Esophagus muscularis mucosa (tissue), 4 donors: ENCODE results near the gene CHAF1A. TPM values are rescaled to one million over a fixed set of nuclear protein-coding genes. Genes with fewer than 3 reads are reported as not detected.

ENCODE experiments used
- DNase-seq: peaks from one replicate; pipeline ENCODE4 v3.0.0-alpha.2; 2017; ENCODE audit errors: extremely low spot score
- H3K27ac ChIP-seq, 4 donors: fragments of 200-600 bp; sonication (generic); replicated peaks in 1 of 4; 1 replicate in 3 of 4; 2 replicates in 1 of 4; pipeline ENCODE4 v1.5.1; 2016 to 2019; ENCODE audit warnings: mild to moderate bottlenecking in 1 of 4
- H3K27me3 ChIP-seq, 4 donors: fragments of 200-600 bp; sonication (generic); one replicate each; pipeline versions ENCODE4 v1.5.1 to v1.6.0; 2016 to 2019
- H3K36me3 ChIP-seq, 4 donors: fragments of 200-600 bp; sonication (generic); one replicate each; pipeline ENCODE4 v1.5.1; 2016 to 2019
- H3K4me1 ChIP-seq, 4 donors: fragments of 200-600 bp; sonication (generic); one replicate each; pipeline ENCODE4 v1.5.1; 2016 to 2019
- H3K4me3 ChIP-seq, 4 donors: fragments of 200-600 bp; sonication (generic); 1 replicate in 2 of 4; 2 replicates in 2 of 4; pipeline ENCODE4 v1.5.1; 2016 to 2019; ENCODE audit warnings: mild to moderate bottlenecking in 4 of 4, moderate library complexity in 1 of 4
- H3K9me3 ChIP-seq, 4 donors: fragments of 200-600 bp; sonication (generic); 1 replicate in 3 of 4; 2 replicates in 1 of 4; pipeline ENCODE4 v1.5.1; 2016 to 2019
- EP300 ChIP-seq: sonication (generic); formaldehyde crosslinking; IDR thresholded peaks from one replicate; pipeline ENCODE4 v1.6.1; 2017; ENCODE audit warnings: antibody characterized with exemption
- POLR2A ChIP-seq: fragments of 450-650 bp; IDR thresholded peaks from one replicate; pipeline ENCODE4 v1.6.1; 2017; ENCODE audit warnings: antibody characterized with exemption, moderate library complexity, mild to moderate bottlenecking, low read depth
- POLR2AphosphoS5 ChIP-seq, 2 donors: sonication (generic); formaldehyde crosslinking; IDR thresholded peaks; one replicate each; pipeline ENCODE4 v1.6.1; 2017; ENCODE audit warnings: antibody characterized with exemption in 2 of 2
- WGBS: methylation state at CpG from one replicate; pipeline ENCODE4 v1.1.5; 2018; 5-methylcytosine and 5-hydroxymethylcytosine counted together
- intact Hi-C: fragments of 100-400 bp; cut with DNase I; formaldehyde crosslinking; loops from one replicate; pipeline ENCODE4 v1.15.1; 2023
- total RNA-seq, 4 donors: library from RNA; depleted of rRNA; stranded (reverse); fragments of >200 nt; gene quantifications; one replicate each; pipeline versions ENCODE4 v1.1.0 to v1.2.1, GENCODE V29; 2016
- TF ChIP-seq, protein P1 (sequence below), 3 experiments: fragments of 200-600 bp in 2 of 3; fragments of 450-650 bp in 1 of 3; sonication (generic) in 2 of 3; IDR thresholded peaks; one replicate each; pipeline ENCODE4 v1.5.1; 2017 to 2019; ENCODE audit warnings: antibody characterized with exemption in 3 of 3, mild to moderate bottlenecking in 2 of 3, moderate library complexity in 1 of 3

Gene CHAF1A
- total RNA-seq, 4 donors from 2014 or later = 4.6 to 14.6 (median 7.6) TPM

- no peak for DNase-seq
- Histone ChIP-seq H3K36me3 (peaks cover 25 to 69% (median 54%) of the 10 kb centered on the region in 4 donors), H3K9me3 (no peaks in the 10 kb centered on the region), H3K27me3 (no peaks in the 10 kb centered on the region), H3K27ac (no peak overlapping the region), H3K4me1 (peaks cover 0 to 27% (median 20%) of the 10 kb centered on the region in 4 donors), H3K4me3 (no peak overlapping the region)
- 84% methylated on average over 7 of the region's 23 CpGs for WGBS
- intact Hi-C loops = no loop called here
- TF ChIP-seq POLR2AphosphoS5 (IDR thresholded peaks at IDR 0.05) (no peak), EP300 (no peak), POLR2A (no peak)
- TF ChIP-seq, protein P1, sequence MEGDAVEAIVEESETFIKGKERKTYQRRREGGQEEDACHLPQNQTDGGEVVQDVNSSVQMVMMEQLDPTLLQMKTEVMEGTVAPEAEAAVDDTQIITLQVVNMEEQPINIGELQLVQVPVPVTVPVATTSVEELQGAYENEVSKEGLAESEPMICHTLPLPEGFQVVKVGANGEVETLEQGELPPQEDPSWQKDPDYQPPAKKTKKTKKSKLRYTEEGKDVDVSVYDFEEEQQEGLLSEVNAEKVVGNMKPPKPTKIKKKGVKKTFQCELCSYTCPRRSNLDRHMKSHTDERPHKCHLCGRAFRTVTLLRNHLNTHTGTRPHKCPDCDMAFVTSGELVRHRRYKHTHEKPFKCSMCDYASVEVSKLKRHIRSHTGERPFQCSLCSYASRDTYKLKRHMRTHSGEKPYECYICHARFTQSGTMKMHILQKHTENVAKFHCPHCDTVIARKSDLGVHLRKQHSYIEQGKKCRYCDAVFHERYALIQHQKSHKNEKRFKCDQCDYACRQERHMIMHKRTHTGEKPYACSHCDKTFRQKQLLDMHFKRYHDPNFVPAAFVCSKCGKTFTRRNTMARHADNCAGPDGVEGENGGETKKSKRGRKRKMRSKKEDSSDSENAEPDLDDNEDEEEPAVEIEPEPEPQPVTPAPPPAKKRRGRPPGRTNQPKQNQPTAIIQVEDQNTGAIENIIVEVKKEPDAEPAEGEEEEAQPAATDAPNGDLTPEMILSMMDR (IDR thresholded peaks at IDR 0.05) = no peak
Measured at GRCh38 chr19:4357095-4357797, 45.2 kb upstream of the CHAF1A start.

- Histone ChIP-seq H3K9me3 (no peaks in the 10 kb centered on the region), H3K36me3 (peaks cover 25 to 76% (median 61%) of the 10 kb centered on the region in 4 donors), H3K27ac (no peak overlapping the region), H3K27me3 (no peaks in the 10 kb centered on the region), H3K4me1 (peaks cover 0 to 25% (median 20%) of the 10 kb centered on the region in 4 donors), H3K4me3 (no peak overlapping the region)
- no peak for TF ChIP-seq POLR2A
- no peak for TF ChIP-seq POLR2AphosphoS5 (IDR thresholded peaks at IDR 0.05)
- no peak for TF ChIP-seq EP300
- TF ChIP-seq, protein P1 (IDR thresholded peaks at IDR 0.05) = no peak
- intact Hi-C loops = no loop called here
- no peak for DNase-seq
- WGBS = 80% methylated on average over 5 of the region's 16 CpGs
Measured at GRCh38 chr19:4357921-4358326, 44.5 kb upstream of the CHAF1A start.

GRCh38 chr19:4358709-4359626, 43.5 kb upstream of the CHAF1A start:
- no peaks in the 10 kb centered on the region for H3K27me3 ChIP-seq
- intact Hi-C loops = no loop called here
- WGBS = 90% methylated on average over 13 of the region's 25 CpGs
- TF ChIP-seq, protein P1 (IDR thresholded peaks at IDR 0.05) = no peak
- no peak for TF ChIP-seq EP300
- TF ChIP-seq POLR2A = no peak
- no peak for TF ChIP-seq POLR2AphosphoS5 (IDR thresholded peaks at IDR 0.05)
- H3K4me1 ChIP-seq = peaks cover 0 to 25% (median 20%) of the 10 kb centered on the region in 4 donors
- no peak overlapping the region for H3K27ac ChIP-seq
- H3K4me3 ChIP-seq = no peak overlapping the region
- H3K9me3 ChIP-seq = no peaks in the 10 kb centered on the region
- peaks cover 35 to 81% (median 69%) of the 10 kb centered on the region in 4 donors for H3K36me3 ChIP-seq
- no peak for DNase-seq

- TF ChIP-seq, protein P1 (IDR thresholded peaks at IDR 0.05) = no peak
- TF ChIP-seq POLR2A (no peak), POLR2AphosphoS5 (IDR thresholded peaks at IDR 0.05) (no peak), EP300 (no peak)
- DNase-seq = no peak
- 71% methylated on average over 4 of the region's 13 CpGs for WGBS
- no peaks in the 10 kb centered on the region for H3K27me3 ChIP-seq
- H3K4me1 ChIP-seq = peaks cover 0 to 25% (median 20%) of the 10 kb centered on the region in 4 donors
- H3K36me3 ChIP-seq = peaks cover 39 to 81% (median 71%) of the 10 kb centered on the region in 4 donors
- intact Hi-C loops = no loop called here
- H3K27ac ChIP-seq = peak overlapping the region in 1 of 4 donors; percentile 39
- H3K4me3 ChIP-seq = no peak overlapping the region
- H3K9me3 ChIP-seq = no peaks in the 10 kb centered on the region
Measured at GRCh38 chr19:4359627-4360000, 42.8 kb upstream of the CHAF1A start.
